ENCODE data around the gene CPNE5.
"Not testable (repeated sequence)": the region's sequence is repeated elsewhere in the genome, so short reads cannot be mapped to it uniquely, and the experiment has no call there.

The CPNE5 gene

GRCh38 chr6:36814249-36814648, 25.0 kb downstream of the CPNE5 start:
- DNase-seq (ENCODE audit: low read depth): no peak
- no peak overlapping the region for H3K4me3 ChIP-seq (ENCODE audit: low read depth, low read length)
- TF ChIP-seq CTCF (IDR thresholded peaks at IDR 0.05; ENCODE audit: control insufficient read depth, extremely low read depth, insufficient read depth): no peak

GRCh38 chr6:36813526-36813925, 25.7 kb downstream of the CPNE5 start:
- no peak overlapping the region for H3K4me3 ChIP-seq (ENCODE audit: low read depth, low read length)
- TF ChIP-seq CTCF (IDR thresholded peaks at IDR 0.05; ENCODE audit: control insufficient read depth, extremely low read depth, insufficient read depth): no peak
- no peak for DNase-seq (ENCODE audit: low read depth)

- DNase-seq (ENCODE audit: low read depth); H3K4me3 ChIP-seq (ENCODE audit: low read depth, low read length): not testable (repeated sequence)
Measured at GRCh38 chr6:36813047-36813446, 26.2 kb downstream of the CPNE5 start.

- no peak for TF ChIP-seq CTCF (IDR thresholded peaks at IDR 0.05; ENCODE audit: control insufficient read depth, extremely low read depth, insufficient read depth)
- no peak for DNase-seq (ENCODE audit: low read depth)
- H3K4me3 ChIP-seq (ENCODE audit: low read depth, low read length): no peak overlapping the region
Measured at GRCh38 chr6:36809941-36810803, 29.1 kb downstream of the CPNE5 start.

- TF ChIP-seq CTCF (IDR thresholded peaks at IDR 0.05; ENCODE audit: control insufficient read depth, extremely low read depth, insufficient read depth): no peak
- H3K4me3 ChIP-seq (ENCODE audit: low read depth, low read length): no peak overlapping the region
- DNase-seq (ENCODE audit: low read depth): no peak
Measured at GRCh38 chr6:36809156-36809555, 30.1 kb downstream of the CPNE5 start.

GRCh38 chr6:36808634-36809033, 30.6 kb downstream of the CPNE5 start:
- no peak overlapping the region for H3K4me3 ChIP-seq (ENCODE audit: low read depth, low read length)
- no peak for DNase-seq (ENCODE audit: low read depth)
- no peak for TF ChIP-seq CTCF (IDR thresholded peaks at IDR 0.05; ENCODE audit: control insufficient read depth, extremely low read depth, insufficient read depth)

- no peak for DNase-seq (ENCODE audit: low read depth)
- no peak overlapping the region for H3K4me3 ChIP-seq (ENCODE audit: low read depth, low read length)
- TF ChIP-seq CTCF (IDR thresholded peaks at IDR 0.05; ENCODE audit: control insufficient read depth, extremely low read depth, insufficient read depth): no peak
Measured at GRCh38 chr6:36807750-36808149, 31.5 kb downstream of the CPNE5 start.

Measured in LNCaP clone FGC (cell line).